CD4-positive, alpha-beta T cell treated with Interleukin-15 for 1 hour (primary cell): ENCODE data around the gene MLLT3.

Experiments used
- DNase-seq: peaks from one replicate; pipeline ENCODE4 v3.0.0-alpha.2; 2020

MLLT3 gene

DNA sequence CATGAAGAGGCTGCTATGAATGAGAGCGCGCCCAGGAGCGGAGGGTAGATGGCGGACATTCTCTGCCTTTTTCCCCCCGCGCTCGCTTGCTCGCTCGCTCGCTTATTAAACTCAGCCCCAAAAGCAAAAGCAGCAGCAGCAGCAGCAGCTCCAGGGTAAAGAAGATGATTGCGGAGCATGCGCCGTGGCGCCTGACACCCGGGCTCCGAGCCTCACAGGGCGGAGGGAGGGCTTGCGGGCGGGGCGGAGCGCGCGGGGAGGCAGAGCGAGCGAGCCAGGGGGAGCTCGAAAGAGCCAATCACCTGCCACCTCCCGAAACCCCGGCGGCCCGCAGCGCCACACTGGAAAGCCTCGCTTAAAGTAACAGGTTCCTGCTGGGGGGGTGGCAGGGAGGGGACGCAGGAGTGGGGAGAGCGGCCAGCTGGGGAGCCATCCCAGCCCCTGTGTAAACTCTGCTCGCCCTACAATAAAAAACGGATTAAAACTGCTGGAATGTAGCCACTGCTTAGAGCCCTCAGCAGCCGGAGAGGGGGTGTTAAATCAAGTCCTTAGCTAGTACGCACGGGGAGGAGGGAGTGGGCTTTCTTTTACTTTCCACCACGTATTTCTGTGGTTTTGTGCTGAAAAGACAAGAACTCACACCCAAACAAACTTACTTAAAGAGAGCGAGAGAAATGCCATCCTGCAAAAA is at the start of gene MLLT3:
Gene MLLT3 (minus strand): TSS at position 170 of the 691 bp plus-strand sequence.
- peak; percentile 97 for DNase-seq

DNA sequence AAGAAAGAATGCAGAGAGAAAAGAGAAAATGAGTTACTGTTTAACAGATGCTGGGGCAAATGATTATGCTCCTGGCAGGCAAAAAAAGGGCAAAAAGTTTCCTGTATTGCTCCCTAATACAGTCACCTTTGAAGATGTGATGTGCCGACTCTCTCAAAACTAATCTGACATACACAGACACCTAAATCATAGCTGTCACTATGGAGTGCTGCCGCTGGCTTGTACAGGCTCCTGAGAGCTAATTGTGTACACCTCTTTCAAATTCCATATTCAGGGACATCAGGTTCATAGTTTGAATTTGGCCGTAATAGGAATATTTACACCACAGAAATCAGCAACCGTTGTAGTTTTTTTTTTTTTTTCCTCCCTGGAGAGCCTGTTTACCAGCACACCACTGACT is 49.3 kb upstream of the MLLT3 start:
- no peak for DNase-seq

DNA sequence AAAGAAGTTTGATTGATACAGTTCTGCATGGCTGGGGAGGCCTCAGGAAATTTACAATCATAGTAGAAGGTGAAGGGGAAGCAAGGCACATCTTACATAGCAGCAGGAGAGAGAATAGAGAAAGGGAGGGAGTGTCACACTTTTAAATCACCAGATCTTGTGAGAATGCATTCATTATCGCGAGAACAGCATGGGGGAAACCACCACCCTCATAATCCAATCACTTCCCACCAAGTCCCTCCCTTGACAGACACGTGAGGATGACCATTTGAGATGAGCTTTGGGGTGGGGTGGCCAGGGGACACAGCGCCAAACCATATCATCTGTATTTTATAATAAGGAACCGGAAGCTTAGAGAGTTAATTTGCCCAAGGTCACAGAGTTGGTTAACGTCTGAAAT is 48.1 kb upstream of the MLLT3 start:
- no peak for DNase-seq

DNA sequence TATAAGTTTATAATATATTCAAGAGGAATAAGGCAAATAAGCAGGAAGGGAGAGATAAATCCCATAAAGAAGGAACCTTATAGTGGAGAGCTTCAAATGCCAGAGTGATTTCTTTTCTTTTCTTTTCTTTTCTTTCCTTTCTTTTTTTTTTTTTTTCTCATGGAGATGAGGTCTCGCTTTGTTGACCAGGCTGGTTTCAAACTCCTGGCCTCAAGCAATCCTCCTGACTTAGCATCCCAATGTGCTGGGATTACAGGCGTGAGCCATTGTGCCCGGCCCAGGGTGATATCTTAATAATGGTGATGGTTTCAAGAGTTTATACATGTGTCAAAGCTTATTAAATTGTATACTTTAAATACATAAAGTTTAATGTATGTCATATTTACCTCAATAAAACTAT is 42.2 kb upstream of the MLLT3 start:
- no peak for DNase-seq

DNA sequence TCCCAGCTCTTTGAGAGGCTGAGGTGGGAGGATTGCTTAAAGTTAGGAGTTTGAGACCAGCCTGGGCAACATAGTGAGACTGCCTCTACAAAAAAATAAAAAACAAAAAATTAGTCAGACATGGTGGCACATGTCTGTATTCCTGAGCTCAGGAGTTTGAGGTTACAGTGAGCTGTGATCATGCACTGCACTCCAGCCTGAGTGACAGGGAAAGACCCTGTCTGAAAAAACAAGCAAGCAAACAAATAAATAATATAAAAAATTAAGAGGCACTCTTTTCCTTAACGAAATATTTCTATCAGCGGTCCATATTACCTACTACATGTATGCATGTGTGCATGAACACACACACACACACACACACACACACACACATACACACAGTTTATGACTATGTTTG is 40.8 kb upstream of the MLLT3 start:
- DNase-seq = no peak

DNA sequence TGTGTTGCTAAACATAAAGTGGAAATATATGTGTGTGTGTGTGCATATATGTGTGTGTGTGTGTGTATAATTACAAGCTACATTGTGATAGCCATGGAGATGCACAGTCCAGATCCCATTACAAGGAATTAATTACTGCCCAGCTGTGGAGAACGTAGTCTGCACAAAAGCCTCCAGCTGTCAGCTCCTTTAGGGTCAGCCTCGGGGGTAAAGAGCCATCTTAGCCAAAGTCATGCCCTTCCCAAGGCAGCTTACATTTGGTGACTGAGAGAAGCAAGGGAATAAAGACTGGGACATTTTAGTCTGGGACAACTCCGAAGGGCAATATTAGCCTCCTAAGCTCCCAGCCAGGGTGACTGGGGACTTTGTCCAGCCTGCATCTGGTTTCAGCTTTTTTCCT is 39.9 kb upstream of the MLLT3 start:
- DNase-seq = no peak

DNA sequence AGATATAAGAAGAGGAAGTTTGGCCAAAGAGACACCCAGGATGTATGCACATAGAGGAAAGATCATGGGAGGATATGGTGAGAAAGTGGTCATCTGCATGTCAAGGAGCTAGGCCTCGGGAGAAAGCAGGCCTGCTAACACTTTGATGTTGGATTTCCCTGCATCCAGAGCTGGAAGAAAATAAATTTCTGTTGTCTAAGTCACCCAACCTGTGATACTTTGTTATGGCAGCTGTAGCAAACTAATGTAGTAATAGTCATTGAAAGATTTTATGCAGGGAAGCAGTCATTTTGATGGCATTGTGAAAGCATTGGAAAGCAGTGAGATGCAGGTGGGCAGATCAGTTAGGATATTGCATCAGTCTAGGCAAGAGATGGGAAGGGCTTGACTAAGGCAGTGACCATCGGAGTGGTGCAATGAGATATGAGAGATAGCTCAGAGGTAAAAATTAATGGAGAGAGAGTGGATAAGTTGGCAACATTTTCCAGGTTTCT is 37.2 kb upstream of the MLLT3 start:
- DNase-seq = no peak

DNA sequence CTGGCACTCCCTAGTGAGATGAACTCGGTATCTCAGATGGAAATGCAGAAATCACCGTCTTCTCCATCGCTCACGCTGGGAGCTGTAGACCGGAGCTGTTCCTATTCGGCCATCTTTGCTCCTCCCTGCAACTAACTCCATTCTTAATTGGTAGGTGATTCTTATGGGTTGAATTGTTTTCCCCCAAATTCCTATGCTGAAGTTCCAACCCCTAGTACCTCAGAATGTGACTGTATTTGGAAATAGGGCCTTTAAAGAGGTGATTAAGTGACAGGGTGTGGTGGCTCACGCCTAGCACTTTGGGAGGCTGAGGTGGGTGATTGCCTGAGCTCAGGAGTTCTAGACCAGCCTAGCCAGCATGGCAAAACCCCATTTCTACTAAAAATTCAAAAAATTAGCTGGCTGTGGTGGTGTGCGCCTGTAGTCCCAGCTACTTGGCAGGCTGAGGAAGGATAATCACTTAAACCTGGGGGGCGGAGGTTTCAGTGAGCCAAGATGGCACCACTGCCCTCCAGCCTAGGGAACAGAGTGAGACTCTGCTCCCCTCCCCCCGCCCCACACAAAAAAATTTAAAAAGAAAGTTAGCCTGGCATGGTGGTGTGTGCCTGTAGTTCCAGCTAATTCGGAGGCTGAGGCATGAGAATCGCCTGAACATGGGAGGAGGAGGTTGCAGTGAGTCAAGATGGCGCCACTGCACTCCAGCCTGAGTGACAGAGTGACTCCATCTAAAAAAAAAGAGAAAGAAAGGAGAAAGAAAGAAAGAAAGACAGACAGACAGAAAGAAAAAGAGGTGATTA is 36.6 kb upstream of the MLLT3 start:
- DNase-seq = no peak

DNA sequence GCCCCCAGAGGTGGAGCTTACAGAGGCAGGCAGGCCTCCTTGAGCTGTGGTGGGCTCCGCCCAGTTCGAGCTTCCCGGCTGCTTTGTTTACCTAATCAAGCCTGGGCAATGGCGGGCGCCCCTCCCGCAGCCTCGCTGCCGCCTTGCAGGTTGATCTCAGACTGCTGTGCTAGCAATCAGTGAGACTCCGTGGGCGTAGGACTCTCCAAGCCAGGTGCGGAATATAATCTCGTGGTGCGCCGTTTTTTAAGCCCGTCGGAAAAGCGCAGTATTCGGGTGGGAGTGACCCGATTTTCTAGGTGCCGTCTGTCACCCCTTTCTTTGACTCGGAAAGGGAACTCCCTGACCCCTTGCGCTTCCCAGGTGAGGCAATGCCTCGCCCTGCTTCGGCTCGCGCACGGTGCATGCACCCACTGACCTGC is 36.0 kb upstream of the MLLT3 start:
- peak; percentile 41 for DNase-seq

DNA sequence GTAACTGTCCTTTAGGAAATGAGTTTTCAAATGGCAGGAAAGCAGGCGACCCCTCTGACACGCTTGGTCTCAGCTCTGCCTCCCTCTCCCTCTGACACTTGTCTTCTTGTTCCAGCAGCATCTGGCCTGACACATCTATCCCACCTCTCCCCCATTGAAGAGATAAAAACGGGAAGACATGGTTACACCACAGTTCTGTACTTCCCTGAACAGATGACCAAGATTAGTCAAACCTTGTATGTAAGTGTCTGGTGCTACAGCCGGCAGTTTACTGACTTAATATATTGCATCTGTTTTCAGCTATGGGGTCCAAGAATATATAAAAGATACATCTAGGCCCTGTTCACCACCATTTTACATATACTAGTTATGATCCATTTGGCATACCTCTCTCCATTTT is 29.6 kb upstream of the MLLT3 start:
- no peak for DNase-seq

DNA sequence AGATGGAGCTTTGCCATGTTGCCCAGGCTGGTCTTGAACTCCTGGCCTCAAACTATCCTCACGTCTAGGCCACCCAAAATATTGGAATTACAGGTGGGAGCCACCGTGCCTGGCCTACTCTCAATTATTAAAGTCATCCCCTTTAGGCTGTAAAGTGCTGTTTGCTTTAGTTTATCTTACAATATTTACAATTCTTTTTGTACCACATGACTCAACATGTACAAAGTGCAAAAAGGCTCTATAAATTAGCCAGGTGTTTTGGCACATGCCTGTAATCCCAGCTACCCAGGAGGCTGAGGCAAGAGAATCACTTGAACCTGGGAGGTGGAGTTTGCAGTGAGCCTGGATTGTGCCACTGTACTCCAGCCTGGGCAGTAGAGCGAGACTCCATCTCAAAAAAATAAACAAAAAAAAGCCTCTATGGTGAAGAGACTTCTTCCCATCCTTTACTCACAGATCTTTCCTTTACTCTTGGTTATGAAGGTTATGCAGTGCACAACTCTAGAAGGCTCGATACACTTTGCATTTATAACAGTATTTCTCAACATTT is 28.5 kb upstream of the MLLT3 start:
- DNase-seq = no peak

DNA sequence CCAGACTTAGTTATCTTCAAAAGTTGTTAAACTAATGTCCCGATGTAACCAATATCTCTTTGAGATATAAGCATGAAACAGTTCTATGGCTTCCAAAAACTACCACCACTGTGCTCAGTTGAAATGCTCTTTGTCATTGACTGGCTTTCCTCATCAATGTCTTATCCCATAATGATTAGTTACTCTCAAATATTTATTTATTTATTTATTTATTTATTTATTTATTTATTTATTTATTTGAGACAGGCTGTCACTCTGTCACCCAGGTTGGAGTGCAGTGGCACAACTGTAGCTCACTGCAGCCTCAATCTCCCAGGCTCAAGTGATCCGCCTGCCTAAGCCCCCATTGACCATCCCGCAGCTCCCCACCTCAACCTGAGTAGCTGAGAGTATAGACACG is 28.0 kb upstream of the MLLT3 start:
- DNase-seq = no peak

DNA sequence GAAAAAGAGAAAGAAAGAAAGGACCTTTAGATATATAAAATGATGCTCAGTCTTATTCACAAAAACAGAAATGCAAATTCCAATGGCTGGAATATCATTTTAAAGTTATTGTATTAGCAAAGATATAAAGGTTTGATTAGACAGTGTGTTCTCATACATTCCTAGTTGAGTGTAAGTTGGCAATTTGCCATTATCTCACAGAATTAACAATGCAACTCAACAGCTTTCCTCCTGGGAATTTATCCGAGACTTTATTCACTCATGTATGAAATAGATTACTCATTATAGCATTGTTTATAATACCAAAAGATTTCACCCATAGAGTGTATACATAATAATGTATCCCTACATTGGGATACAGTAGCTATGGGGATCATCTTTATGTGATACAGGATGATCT is 27.1 kb upstream of the MLLT3 start:
- DNase-seq = no peak

DNA sequence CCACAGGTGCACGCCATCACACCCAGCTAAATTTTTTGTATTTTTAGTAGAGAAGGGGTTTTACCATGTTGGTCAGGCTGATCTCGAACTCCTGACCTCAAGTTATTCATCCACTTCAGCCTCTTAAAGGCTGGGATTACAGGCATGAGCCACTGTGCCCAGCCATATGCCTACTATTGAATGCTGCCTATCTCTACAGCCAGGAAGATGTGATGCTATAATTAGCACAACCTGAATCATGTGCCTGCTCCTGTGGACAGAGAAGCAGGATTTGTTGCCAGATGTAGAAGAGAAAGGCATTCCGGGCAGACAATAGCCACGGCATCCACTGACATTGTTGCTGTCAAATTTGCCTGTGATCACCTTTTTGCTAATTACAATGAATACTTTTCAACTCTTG is 24.4 kb upstream of the MLLT3 start:
- DNase-seq = no peak

DNA sequence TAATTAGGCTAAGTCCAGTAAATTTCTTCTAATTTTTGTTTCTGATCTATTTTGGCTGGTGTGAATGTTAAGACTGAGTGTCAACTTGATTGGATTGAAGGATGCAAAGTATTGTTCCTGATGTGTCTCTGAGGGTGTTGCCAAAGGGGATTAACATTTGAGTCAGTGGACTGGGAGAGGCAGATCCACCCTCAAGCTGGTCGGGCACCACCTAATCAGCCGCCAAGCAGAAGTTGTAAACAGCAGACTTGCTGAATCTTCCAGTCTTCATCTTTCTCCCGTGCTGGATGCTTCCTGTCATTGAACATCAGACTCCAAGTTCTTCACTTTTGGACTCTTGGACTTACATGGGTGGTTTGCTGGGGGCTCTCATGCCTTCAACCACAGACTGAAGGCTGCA is 21.4 kb upstream of the MLLT3 start:
- DNase-seq = no peak

DNA sequence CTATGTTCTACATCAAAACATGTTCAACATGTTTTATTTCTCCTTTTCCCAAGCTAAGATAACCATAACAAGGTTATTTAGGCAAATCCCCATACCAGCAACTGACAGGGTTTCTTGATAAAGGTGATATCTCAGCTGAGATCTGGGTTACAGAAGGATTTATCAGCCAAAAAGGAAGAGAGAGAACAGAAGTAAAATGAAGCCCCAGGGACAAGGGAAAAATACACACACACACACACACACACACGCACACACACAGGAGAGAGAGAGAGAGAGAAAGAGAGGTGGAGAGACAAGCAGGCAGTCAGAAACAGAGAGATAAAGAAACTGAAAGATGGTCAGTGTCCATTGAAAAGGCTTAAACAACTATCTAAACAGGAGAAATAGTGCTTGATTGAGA is 19.7 kb upstream of the MLLT3 start:
- DNase-seq = no peak

DNA sequence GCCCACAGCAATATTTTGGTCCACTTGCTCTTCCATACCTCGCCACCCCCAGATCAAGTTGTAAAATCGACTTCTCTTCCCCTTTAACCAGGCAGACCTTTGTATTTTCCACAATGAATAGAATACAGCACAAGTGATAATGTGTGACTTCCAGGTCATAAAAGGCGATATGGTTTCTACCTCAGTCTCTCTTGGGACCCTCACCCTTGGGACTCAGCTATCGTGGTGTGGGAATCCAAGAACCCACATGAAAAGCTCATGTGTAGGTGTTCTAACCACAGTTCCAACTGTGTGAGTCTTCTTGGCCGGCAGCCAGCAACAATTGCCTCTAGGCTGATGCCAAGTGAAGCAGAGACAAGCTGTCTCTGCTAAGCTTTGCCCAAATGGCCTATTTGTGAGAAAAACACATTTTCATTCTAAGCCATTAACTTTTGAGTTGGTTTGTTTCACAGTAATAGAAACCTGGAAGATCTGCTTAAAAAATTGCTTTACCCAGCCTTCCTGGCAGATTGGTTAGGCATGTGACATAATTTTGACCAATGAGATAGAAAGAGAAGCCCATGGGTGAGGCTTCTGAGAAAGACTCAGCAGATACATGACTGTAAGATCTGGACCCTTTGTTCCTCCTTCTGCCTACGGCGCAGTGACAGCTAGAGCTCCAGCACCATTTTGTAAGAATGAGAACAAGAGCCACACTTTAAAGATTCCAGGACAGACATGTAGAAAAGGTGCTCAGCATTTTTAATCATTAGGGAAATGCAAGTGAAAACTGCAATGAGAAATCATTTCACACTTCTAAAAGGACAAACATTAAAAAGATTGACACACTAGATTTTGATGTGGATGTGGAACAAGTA is 18.3 kb upstream of the MLLT3 start:
- DNase-seq = peak; percentile 69

DNA sequence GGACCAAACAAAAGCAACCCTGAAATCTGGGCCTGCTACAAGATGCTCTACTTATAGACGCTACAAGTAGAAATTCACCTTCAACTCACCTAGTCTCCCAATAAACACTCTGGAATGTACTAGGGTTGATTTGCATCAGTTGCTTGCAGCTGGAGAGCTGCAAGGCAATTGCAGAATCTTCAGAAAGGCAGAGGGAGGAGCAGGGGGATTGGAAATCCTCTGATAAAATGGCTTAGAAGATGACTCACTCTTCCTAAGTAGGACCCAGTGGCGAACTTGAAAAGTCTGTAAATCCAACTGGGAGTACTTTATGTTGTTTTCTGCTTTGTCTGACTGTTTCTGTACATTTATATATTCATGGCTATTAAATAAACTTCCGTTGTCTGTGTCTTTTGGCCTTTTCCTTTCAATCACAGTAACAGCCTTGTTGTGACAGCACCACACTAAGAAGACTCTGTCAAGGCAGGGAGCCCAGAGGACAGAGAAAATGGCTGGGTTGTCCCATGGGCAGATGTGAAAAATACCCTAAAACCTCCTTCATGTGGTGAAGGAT is 14.7 kb upstream of the MLLT3 start:
- DNase-seq = no peak

DNA sequence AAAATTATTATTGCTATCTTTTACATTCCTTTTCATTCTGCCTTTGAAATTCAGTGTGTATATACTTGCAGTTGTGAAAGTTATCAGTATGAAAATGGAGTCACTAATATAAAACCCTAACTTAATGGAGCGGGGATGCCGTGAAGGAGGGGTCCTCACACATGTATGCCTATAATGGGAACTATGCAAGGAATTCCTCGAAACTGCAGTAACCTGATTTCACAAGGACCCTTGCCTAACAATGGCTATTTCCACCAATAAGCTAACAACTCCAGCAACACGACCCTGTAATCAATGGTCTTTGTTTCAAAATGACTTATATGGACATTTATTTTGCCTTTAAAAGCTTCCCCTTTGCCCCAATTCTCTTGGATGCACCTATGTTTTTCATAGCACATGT is 12.6 kb upstream of the MLLT3 start:
- no peak for DNase-seq

DNA sequence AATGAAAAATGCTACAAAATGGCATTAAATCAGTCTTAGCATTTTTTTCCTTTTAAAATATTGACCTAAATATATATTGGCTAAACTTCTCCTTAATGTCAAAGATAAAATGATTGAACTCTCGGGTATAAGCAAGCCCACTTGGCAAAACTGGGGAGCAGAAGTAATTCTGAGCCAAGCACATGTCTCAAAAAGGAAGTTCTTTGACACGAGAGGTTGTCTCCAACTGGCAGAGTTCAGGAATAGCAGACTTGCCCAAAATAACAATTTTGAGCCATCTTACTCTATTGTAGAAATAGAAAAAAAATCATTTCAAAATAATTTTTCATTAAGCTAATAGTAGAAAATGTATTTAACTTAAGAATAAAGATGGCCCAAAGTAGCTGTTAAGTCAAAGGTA is 10.4 kb upstream of the MLLT3 start:
- DNase-seq = no peak

DNA sequence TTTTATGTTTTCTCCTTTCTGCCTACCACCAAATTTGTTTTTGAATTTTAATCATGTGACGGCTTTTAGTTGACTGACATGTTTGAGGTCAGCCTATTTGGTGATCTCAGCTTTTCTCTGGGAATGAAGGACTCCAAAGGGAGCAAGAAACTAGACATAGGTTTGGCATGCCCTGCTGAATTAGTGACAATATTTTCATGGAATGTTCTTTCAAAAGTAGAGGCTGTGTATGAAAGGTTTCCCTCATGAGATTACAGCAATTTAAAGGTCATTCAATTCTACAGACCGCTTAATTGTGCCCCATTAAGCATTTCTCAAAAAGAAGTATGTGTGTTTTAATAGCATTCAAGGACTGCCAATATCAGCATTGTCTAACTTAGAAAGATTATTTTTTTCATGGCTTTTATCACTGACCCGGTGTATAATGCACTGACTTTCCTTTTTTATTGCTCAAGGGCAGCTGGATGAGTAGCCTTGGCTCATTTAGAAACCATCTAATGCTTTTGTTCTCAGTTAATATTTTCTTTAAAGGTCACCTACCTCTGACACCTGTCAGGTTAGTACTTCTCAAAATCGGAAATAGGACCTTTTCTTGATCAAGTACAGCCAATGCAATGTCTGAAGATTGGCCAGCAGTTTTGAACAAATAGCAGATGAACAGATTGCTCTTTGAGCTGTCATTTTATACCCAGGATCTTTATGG is 8.1 kb upstream of the MLLT3 start:
- no peak for DNase-seq

DNA sequence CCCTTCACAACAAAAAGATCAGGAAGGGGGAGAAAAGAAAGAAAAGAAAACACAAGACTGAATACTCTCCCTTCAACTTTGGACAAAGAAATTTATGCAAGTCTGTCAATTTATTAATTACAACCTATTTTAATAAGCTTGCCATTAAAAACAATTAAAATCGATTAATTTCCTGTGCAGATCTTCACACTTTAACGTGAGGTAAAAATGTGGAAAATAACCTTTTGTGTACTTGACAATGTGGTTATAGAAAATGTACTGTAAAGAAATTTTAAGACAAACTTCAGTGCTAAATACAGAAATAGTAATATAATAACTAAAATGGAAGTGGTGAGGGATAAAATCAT is 2.7 kb upstream of the MLLT3 start:
- no peak for DNase-seq
